HG03280 (cell line): ENCODE results near the gene UBAC1.
"Not testable (repeated sequence)": the region's sequence is repeated elsewhere in the genome, so short reads cannot be mapped to it uniquely, and the experiment has no call there.

Experiments
- ATAC-seq: cut with Tn5 transposase; IDR thresholded peaks from one replicate; pipeline ENCODE4 v1.9.1; 2021; ENCODE audit warnings: mild to moderate bottlenecking, moderate library complexity; ENCODE audit not compliant: unreplicated experiment

Gene UBAC1

GRCh38 chr9:135905380-135906258 is 55.6 kb downstream of the UBAC1 start:
- no peak for ATAC-seq

GRCh38 chr9:135903786-135904520 is 57.2 kb downstream of the UBAC1 start:
- ATAC-seq = no peak

- no peak for ATAC-seq
These were observed 57.9 kb downstream of the UBAC1 start for GRCh38 chr9:135903358-135903656.

- ATAC-seq = no peak
These were observed 58.4 kb downstream of the UBAC1 start for GRCh38 chr9:135902655-135903357.

GRCh38 chr9:135901826-135902225 is 59.3 kb downstream of the UBAC1 start:
- ATAC-seq = no peak

- ATAC-seq = no peak
These were observed 60.0 kb downstream of the UBAC1 start for GRCh38 chr9:135901031-135901758.

- no peak for ATAC-seq
These were observed 62.4 kb downstream of the UBAC1 start for GRCh38 chr9:135898634-135899407.

- no peak for ATAC-seq
These were observed 64.5 kb downstream of the UBAC1 start for GRCh38 chr9:135896626-135897025.

GRCh38 chr9:135896205-135896604 is 65.0 kb downstream of the UBAC1 start:
- ATAC-seq = no peak

- no peak for ATAC-seq
These were observed 65.8 kb downstream of the UBAC1 start for GRCh38 chr9:135895202-135895848.

GRCh38 chr9:135893104-135893503 is 68.1 kb downstream of the UBAC1 start:
- ATAC-seq = no peak

- ATAC-seq = not testable (repeated sequence)
These were observed 68.8 kb downstream of the UBAC1 start for GRCh38 chr9:135892327-135892726.

- no peak for ATAC-seq
These were observed 70.0 kb downstream of the UBAC1 start for GRCh38 chr9:135891027-135891631.

GRCh38 chr9:135890190-135891026 is 70.8 kb downstream of the UBAC1 start:
- ATAC-seq = no peak

- no peak for ATAC-seq
These were observed 71.5 kb downstream of the UBAC1 start for GRCh38 chr9:135889564-135890189.

GRCh38 chr9:135888766-135889394 is 72.3 kb downstream of the UBAC1 start:
- ATAC-seq = no peak

GRCh38 chr9:135888126-135888765 is 72.9 kb downstream of the UBAC1 start:
- no peak for ATAC-seq
